RWPE1 (cell line): ENCODE data around the gene ACADL.

ENCODE experiments used
- CTCF ChIA-PET: fragments of 350-600 bp; sonication (Branson Sonifier 250); formaldehyde crosslinking; extraction: SDS; loops from one replicate; lab custom pipeline; 2021; lab: Yijun Ruan, JAX
- POLR2A ChIA-PET: fragments of 400-600 bp; formaldehyde crosslinking; extraction: SDS; loops from one replicate; lab custom pipeline; 2020; ENCODE audit warnings: antibody characterized with exemption; ENCODE audit not compliant: low non-redundant PET; lab: Yijun Ruan, JAX
- DNase-seq: peaks from one replicate; pipeline ENCODE4 v3.0.0; 2012; ENCODE audit warnings: low spot score
- H3K27ac ChIP-seq: fragments of 450-650 bp; 2 replicates; pipeline ENCODE4 v1.5.1; 2017
- TF ChIP-seq, protein P1 (sequence below): fragments of 450-650 bp; conservative IDR thresholded peaks from 2 replicates; pipeline ENCODE4 v1.5.1; 2017; ENCODE audit warnings: low read depth, mild to moderate bottlenecking

The ACADL gene

GRCh38 chr2:210169516-210170195 lies 55.6 kb downstream of the ACADL start:
- ChIA-PET CTCF (no interaction called here), POLR2A (no interaction called here)
- TF ChIP-seq, protein P1, sequence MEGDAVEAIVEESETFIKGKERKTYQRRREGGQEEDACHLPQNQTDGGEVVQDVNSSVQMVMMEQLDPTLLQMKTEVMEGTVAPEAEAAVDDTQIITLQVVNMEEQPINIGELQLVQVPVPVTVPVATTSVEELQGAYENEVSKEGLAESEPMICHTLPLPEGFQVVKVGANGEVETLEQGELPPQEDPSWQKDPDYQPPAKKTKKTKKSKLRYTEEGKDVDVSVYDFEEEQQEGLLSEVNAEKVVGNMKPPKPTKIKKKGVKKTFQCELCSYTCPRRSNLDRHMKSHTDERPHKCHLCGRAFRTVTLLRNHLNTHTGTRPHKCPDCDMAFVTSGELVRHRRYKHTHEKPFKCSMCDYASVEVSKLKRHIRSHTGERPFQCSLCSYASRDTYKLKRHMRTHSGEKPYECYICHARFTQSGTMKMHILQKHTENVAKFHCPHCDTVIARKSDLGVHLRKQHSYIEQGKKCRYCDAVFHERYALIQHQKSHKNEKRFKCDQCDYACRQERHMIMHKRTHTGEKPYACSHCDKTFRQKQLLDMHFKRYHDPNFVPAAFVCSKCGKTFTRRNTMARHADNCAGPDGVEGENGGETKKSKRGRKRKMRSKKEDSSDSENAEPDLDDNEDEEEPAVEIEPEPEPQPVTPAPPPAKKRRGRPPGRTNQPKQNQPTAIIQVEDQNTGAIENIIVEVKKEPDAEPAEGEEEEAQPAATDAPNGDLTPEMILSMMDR, result no peak
- peak overlapping the region; percentile 94 for H3K27ac ChIP-seq
- peak; percentile 18 for DNase-seq

- no peak for DNase-seq
- TF ChIP-seq, protein P1, result no peak
- ChIA-PET CTCF (no interaction called here), POLR2A (no interaction called here)
- H3K27ac ChIP-seq, result no peak overlapping the region
Measured at GRCh38 chr2:210167227-210167626, 58.0 kb downstream of the ACADL start.

DNA sequence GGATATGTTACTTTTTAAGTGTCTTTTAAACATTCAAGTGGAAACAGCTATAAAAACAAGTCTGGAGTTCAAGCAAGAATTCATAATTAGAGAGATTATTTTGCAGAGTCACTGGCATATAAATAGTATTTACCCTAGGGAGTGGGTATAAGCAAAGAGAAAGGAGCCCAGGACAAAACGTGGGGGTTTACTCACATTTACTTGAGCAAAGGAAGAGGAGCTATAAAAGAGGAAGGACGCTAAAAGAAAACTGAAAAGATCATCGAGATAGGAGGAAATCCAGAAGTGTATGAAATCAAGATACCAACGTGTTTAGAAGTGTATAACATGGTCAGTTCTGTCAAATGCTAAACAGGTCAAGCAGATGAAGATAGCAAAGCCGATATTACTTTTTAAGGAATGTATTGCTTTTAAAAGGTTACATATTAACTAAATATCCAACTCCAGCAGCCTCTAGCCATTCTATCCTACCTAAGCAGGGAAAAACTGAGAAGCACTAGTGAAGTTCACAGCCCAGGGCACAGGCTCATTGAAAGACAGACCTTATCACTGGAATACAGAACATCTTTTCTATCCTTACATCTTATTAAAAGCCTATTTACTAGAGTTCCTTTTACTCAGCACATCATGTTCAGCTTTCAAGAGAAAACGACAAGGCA lies 62.7 kb downstream of the ACADL start:
- ChIA-PET POLR2A (no interaction called here), CTCF (no interaction called here)
- TF ChIP-seq, protein P1, result no peak
- no peak overlapping the region for H3K27ac ChIP-seq
- DNase-seq, result no peak

- TF ChIP-seq, protein P1, result no peak
- DNase-seq, result no peak
- POLR2A ChIA-PET, result no interaction called here
- no peak overlapping the region for H3K27ac ChIP-seq
- CTCF ChIA-PET, result interaction anchor here (0.6 to 0.7 kb wide), 2 partner anchors 25 to 200 kb away, joined by 3 to 5 read pairs; no protein-coding TSS in a partner anchor
Measured at GRCh38 chr2:210159059-210159458, 66.2 kb downstream of the ACADL start.

- TF ChIP-seq, protein P1, result no peak
- POLR2A ChIA-PET, result no interaction called here
- H3K27ac ChIP-seq, result no peak overlapping the region
- CTCF ChIA-PET, result interaction anchor here (0.5 to 0.7 kb wide), 2 partner anchors 37 to 200 kb away, joined by 3 read pairs; no protein-coding TSS in a partner anchor
- no peak for DNase-seq
Measured at GRCh38 chr2:210158236-210158635, 67.0 kb downstream of the ACADL start.

DNA sequence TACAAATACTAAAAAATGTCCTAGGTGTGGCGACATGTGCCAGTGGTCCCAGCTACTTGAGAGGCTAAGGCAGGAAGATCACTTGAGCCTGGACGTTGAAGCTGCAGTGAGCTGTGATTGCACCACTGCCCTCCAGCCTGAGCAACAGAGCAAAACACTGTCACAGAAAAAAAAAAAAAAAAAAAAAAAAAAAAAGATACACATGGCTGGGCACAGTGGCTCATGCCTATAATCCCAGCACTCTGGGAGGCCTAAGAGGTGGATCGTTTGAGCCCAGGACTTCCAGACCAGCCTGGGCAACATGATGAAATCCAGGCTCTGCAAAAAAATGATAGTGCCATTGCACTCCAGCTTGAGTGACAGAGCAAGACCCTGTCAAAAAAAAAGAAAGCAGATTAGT lies 67.7 kb downstream of the ACADL start:
- no peak for DNase-seq
- ChIA-PET POLR2A (no interaction called here), CTCF (interaction anchor here (0.5 kb wide), 1 partner anchor 38 kb away, joined by 3 read pairs; no protein-coding TSS in a partner anchor)
- H3K27ac ChIP-seq, result no peak overlapping the region
- TF ChIP-seq, protein P1, result no peak
